ENCODE data around the gene MGAT5.

The MGAT5 gene

DNA sequence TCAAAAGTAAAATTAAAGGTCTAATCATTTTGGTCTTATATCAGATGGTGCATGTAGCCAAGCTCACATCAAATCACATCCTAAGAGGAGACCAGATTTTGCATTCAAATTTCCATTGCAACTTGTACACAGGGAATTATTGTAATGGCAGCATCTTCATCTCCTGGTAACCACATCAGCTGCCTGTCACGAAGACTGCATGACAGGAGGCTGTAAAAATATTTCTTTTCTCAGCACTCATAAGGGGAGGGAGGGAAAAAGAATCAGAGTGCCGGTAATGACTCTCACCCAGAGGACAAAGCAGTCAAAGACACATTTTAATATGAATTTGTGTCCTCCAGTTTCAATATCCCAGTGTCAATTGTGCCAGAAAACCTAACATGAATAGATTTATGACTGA, 248.2 kb downstream of the MGAT5 start:
- H3K4me3 ChIP-seq (ENCODE audit: low read depth, low read length), result no peak overlapping the region
- H3K9me3 ChIP-seq (ENCODE audit: control insufficient read depth, insufficient read depth, low read depth, low read length), result no peaks in the 10 kb centered on the region
- H3K36me3 ChIP-seq (ENCODE audit: control insufficient read depth in 2 of 2, insufficient read depth in 1 of 2, low read length in 2 of 2), result no peaks in the 10 kb centered on the region
- H3K27ac ChIP-seq (ENCODE audit: extremely low read depth, low read depth, low read length), result no peak overlapping the region
- POLR2A ChIA-PET, result no interaction called here
- no peaks in the 10 kb centered on the region for H3K4me1 ChIP-seq (ENCODE audit: control insufficient read depth, insufficient read depth, low read length)
- CTCF ChIA-PET, result no interaction called here
- TF ChIP-seq ZFP3 (tag by site-specific recombination; IDR thresholded peaks at IDR 0.05; ENCODE audit: low read depth), result no peak
- no peak for TF ChIP-seq ZNF792 (tag by site-specific recombination; IDR thresholded peaks at IDR 0.05)
- TF ChIP-seq, protein P1, sequence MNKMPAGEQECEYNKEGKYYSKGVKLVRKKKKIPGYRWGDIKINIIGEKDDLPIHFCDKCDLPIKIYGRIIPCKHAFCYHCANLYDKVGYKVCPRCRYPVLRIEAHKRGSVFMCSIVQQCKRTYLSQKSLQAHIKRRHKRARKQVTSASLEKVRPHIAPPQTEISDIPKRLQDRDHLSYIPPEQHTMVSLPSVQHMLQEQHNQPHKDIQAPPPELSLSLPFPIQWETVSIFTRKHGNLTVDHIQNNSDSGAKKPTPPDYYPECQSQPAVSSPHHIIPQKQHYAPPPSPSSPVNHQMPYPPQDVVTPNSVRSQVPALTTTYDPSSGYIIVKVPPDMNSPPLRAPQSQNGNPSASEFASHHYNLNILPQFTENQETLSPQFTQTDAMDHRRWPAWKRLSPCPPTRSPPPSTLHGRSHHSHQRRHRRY (tag by site-specific recombination; IDR thresholded peaks at IDR 0.05), result no peak
- no peak for TF ChIP-seq ZNF169 (tag by site-specific recombination; IDR thresholded peaks at IDR 0.05)
